Transverse colon (tissue), 4 donors: ENCODE measurements around the gene LILRA1.

ENCODE experiments used
- CTCF ChIP-seq, 5 experiments: fragments of 200-600 bp in 3 of 5; fragments of 450-650 bp in 2 of 5; sonication (generic) in 3 of 5; IDR thresholded peaks; 1 replicate in 2 of 5; 2 replicates in 3 of 5; pipeline ENCODE4 v1.5.1; 2016 to 2017; ENCODE audit warnings: antibody characterized with exemption in 5 of 5, inconsistent platforms in 3 of 5, mild to moderate bottlenecking in 2 of 5, moderate library complexity in 1 of 5
- EP300 ChIP-seq: sonication (generic); formaldehyde crosslinking; IDR thresholded peaks from one replicate; pipeline ENCODE4 v1.6.1; 2017; ENCODE audit warnings: antibody characterized with exemption, low read depth
- POLR2A ChIP-seq: fragments of 450-650 bp; IDR thresholded peaks from one replicate; pipeline ENCODE4 v1.6.1; 2016; ENCODE audit warnings: antibody characterized with exemption, mild to moderate bottlenecking, moderate library complexity
- POLR2AphosphoS5 ChIP-seq, 3 donors: sonication (generic); formaldehyde crosslinking; IDR thresholded peaks; one replicate each; pipeline ENCODE4 v1.6.1; 2016; ENCODE audit warnings: antibody characterized with exemption in 3 of 3

DNA sequence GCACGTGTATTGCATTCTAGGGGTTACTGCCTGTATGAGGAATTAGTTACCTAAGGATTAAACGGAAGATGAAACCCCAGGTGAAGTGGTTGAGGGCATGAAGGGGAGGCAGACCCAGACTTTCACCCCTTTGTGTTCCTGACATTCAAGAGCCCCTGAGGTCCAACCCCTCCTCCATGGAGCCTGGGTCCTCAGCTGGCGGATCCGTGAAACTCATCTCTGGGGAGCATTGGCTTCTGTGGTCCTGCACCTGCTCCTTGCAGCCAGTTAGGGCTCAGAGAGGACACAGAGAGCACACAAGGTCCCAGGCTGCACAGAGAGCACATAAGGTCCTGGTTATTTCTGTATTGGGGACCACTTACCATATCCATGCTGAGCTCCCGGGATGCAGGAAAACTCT, 7.0 kb upstream of the LILRA1 start:
- TF ChIP-seq POLR2AphosphoS5 (IDR thresholded peaks at IDR 0.05) (no peak), CTCF (IDR thresholded peaks at IDR 0.05) (no peak), POLR2A (no peak), EP300 (no peak)
